ENCODE data around the gene THAP5.
"Not testable (repeated sequence)": the region's sequence is repeated elsewhere in the genome, so short reads cannot be mapped to it uniquely, and the experiment has no call there.

THAP5 gene

DNA sequence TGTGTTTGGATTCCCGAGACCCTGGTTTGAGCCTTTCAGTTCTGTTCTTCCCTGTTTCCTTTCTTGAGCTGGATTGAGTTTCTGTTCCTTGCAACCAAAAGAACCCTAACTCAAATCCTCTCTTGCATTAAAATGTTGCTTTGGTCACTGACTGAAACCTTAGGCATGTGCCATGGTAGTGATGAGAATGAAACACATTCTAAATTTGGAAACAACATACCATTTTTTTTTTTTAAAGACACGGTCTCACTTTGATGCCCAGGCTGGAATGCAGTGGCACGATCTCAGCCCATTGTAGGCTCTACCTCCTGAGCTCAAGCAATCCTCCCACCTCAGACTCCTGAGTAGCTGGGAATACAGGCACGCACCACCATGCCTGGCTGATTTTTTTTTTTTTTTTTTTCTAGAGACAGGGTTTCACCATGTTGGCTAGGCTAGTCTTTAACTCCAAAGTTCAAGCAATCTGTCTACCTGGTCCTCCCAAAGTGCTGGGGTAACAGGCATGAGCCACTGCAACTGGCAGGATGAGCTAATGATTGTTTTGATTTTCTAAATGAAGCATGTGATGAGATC, 8.4 kb downstream of the THAP5 start:
- peaks cover 16 to 19% of the 10 kb centered on the region in 2 donors for H3K9me3 Mint-ChIP-seq
- ATAC-seq: no peak
- no peaks in the 10 kb centered on the region for H3K27me3 Mint-ChIP-seq
- H3K4me3 Mint-ChIP-seq: no peak overlapping the region
- DNase-seq: no peak
- H3K4me1 Mint-ChIP-seq: peaks cover 6% of the 10 kb centered on the region
- no peak overlapping the region for H3K27ac Mint-ChIP-seq

DNA sequence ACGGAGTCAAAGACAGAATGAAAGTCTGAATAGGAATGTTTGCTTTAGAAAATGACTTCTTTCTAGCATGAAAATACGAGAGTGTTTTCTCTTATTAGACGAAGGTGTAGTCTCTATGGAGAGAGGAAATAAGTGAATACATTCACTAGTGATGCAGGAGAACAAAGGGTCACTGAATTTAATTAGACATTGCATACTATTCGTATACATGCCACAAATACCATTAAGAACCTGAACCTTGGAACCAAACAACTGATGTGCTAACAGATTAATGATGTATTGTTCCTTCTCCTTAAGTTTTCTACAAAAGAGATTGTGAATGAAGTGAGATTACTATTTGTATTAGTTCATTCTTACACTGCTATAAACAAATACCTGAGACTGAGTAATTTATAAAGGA, 10.3 kb downstream of the THAP5 start:
- H3K9me3 Mint-ChIP-seq: peaks cover 20 to 24% of the 10 kb centered on the region in 2 donors

DNA sequence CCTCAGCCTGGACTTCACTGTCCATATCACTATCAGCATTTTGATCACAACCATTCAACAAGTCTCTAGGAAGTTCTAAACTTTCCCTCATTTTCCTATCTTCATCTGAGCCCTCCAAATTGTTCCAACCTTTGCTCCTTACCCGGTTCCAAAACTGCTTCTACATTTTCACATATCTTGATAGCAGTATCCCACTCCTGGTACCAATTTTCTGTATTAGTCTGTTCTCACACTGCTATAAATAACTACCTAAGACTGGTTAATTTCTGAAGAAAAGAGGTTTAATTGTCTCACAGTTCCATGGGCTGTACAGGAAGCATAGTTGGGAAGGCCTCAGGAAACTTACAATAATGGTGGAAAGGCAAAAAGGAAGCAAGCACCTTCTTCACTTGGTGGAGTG, 11.9 kb downstream of the THAP5 start:
- DNase-seq (no peak), ATAC-seq (no peak)
- Mint-ChIP-seq H3K9me3 (peaks cover 20 to 24% of the 10 kb centered on the region in 2 donors), H3K27ac (no peak overlapping the region), H3K4me3 (no peak overlapping the region), H3K4me1 (no peaks in the 10 kb centered on the region), H3K27me3 (no peaks in the 10 kb centered on the region)

More for the DNA sequence above, 10.3 kb downstream of the THAP5 start:
- Mint-ChIP-seq H3K27me3 (no peaks in the 10 kb centered on the region), H3K4me1 (no peaks in the 10 kb centered on the region), H3K27ac (no peak overlapping the region), H3K4me3 (no peak overlapping the region)
- DNase-seq (no peak), ATAC-seq (no peak)

DNA sequence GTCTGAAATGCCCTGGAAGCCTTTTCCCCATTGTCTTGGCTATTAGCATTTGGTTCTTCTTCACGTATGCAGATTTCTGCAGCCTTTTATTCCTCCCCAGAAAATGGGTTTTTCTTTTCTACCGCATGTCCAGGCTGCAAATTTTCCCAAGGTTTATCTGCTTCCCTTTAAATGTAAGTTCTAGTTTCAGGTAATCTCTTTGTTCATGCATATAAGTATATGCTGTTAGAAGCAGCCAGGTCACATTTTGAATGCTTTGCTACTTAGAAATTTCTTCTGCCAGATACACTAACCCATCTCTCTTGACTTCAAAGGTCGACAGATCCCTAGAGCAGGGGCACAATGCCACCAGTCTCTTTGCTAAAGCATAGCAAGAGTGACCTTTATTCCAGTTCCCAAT, 12.3 kb downstream of the THAP5 start:
- ATAC-seq: no peak
- Mint-ChIP-seq H3K4me3 (no peak overlapping the region), H3K27ac (no peak overlapping the region), H3K4me1 (no peaks in the 10 kb centered on the region), H3K27me3 (no peaks in the 10 kb centered on the region), H3K9me3 (peaks cover 20 to 24% of the 10 kb centered on the region in 2 donors)
- DNase-seq: no peak

DNA sequence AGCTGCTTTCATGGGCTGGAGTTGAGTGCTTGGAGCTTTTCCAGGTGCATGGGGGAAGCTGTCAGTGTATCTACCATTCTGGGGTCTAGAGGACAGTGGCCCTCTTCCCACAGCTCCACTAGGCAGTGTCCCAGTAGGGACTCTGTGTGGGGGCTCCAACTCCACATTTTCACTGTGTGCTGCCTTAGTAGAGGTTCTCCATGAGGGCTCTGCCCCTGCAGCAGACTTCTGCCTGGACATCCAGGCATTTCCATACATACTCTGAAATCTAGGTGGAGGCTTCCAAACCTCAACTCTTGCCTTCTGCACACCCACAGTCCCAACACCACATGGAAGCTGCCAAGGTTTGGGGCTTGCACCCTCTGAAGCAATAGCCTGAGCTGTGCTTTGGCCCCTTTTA, 12.8 kb downstream of the THAP5 start:
- H3K27ac Mint-ChIP-seq, DNase-seq, H3K4me3 Mint-ChIP-seq, H3K4me1 Mint-ChIP-seq, H3K27me3 Mint-ChIP-seq, ATAC-seq: not testable (repeated sequence)
- H3K9me3 Mint-ChIP-seq: peaks cover 20 to 24% of the 10 kb centered on the region in 2 donors

DNA sequence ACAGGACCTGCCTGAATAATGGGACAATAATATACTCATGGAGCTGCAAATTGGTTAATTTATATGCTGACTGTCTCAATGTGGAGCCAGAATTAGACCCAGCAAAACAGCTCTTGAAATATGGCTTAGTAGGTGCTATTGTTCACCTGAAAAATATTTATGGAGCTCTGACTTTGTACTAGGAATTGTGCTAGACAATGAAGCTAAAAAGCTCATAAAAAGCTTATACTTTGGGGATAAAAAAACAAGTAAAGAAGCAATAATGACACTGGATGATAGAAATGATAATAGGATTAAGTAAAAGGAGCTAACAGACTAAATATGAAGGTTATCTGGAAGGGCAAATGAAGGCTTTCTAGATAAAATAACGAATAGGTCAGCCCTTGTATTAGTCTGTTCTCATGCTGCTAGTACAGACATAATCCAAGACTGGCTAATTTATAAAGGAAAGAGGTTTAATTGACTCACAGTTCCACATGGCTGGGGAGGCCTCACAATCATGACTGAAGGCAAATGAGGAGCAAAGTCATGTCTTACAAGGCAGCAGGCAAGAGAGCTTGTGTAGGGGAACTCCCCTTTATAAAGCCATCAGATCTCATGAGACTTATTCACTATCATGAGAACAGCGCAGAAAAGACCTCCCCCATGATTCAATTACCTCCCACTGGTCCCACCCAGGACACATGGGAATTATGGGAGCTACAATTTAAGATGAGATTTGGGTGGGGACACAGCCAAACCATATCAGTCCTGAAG, 21.2 kb downstream of the THAP5 start:
- H3K4me1 Mint-ChIP-seq, H3K27me3 Mint-ChIP-seq, DNase-seq, H3K27ac Mint-ChIP-seq, ATAC-seq, H3K9me3 Mint-ChIP-seq, H3K4me3 Mint-ChIP-seq: not testable (repeated sequence)

DNA sequence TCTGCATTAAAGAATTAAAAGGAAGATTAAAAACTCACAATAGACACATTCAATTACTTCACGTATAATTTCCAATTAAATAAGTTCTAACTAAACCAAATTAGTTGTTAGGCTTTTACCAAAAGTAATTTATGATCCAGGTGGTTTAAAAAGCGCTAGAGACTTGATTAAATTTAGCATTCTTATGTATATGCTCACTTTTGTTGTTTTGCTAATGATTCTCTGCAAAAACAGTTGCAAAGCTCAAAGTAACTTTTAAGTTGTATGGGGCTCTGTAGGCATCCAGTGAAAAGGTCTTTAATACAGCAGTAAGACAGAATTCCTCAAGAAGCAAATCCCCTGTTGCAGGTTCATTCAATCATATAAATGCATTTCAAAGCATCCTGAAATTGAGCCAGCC, 28.0 kb downstream of the THAP5 start:
- Mint-ChIP-seq H3K9me3 (no peaks in the 10 kb centered on the region), H3K27ac (no peak overlapping the region), H3K27me3 (no peaks in the 10 kb centered on the region), H3K4me3 (no peak overlapping the region), H3K4me1 (no peaks in the 10 kb centered on the region)
- ATAC-seq: no peak
- no peak for DNase-seq

DNA sequence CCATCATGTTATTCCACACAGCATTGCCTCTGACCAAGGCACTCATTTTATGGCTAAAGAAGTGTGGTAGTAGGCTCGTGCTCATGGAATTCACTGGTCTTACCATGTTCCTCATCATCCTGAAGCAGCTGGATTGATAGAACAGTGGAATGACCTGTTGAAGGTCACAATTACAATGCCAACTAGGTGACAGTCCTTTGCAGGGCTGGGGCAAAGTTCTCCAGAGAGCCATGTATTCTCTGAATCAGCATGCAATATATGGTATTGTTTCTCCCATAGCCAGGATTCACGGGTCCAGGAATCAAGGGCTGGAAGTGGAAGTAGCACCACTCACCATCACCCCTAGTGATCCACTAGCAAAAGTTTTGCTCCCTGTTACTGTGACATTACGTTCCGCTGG, 30.8 kb downstream of the THAP5 start:
- not testable (repeated sequence) for H3K4me1 Mint-ChIP-seq, ATAC-seq, DNase-seq, H3K27me3 Mint-ChIP-seq, H3K9me3 Mint-ChIP-seq, H3K27ac Mint-ChIP-seq, H3K4me3 Mint-ChIP-seq

DNA sequence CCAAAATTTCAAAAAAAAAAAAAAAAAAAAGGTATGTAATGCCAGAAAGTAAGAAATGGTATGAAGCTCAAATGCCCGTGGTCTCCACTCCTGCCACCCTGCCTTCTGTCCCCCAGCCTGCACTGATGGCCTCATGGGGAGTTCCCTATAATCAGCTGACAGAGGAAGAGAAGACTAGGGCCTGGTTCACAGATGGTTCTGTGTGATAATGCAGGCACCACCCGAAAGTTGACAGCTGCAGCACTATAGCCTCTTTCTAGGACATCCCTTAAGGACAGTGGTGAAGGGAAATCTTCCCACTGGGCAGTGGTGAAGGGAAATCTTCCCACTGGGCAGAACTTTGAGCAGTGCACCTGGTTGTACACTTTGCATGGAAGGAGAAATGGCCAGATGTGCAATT, 31.3 kb downstream of the THAP5 start:
- not testable (repeated sequence) for H3K4me3 Mint-ChIP-seq, DNase-seq, H3K27ac Mint-ChIP-seq, ATAC-seq, H3K27me3 Mint-ChIP-seq, H3K9me3 Mint-ChIP-seq, H3K4me1 Mint-ChIP-seq

DNA sequence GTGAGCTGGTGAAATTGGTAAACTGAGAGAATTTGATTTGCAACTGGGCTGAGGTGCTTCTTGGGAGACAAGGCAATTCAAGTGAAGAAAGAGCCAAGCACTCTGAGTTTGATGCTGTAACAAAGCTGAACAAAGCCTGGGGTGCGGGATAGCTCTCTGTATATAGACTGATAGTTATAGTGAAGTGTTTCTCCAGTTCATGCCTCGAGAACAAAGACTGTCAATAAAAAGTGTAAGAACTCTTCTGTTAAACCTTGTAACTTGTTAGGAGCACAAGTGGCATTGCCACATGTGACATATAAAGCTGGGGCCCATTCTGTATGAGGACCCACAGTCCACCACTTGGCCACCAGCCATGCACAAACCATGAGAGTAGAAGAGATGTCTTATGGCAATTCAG, 32.3 kb downstream of the THAP5 start:
- Mint-ChIP-seq H3K4me1 (no peaks in the 10 kb centered on the region), H3K9me3 (no peaks in the 10 kb centered on the region), H3K27ac (no peak overlapping the region), H3K4me3 (no peak overlapping the region), H3K27me3 (no peaks in the 10 kb centered on the region)
- ATAC-seq (no peak), DNase-seq (no peak)

DNA sequence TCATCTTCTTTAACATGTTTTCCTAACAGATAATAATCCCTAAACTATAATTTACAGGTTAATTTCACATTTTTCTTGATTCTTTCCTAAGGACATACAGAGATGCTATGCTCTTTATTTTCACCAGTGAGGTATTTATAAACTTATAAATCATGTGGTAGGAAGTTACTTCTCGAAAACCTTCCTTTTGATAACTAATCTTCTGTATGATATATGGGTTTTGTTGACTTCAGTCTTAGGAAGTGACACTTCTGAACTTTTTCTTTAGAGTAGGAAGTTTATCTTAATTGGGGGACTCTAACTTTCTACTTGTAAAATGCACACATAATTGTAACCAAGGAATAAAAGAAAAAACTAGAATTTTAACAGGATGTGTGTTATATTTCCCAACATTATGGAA, 33.8 kb downstream of the THAP5 start:
- Mint-ChIP-seq H3K27ac (no peak overlapping the region), H3K4me1 (no peaks in the 10 kb centered on the region), H3K9me3 (no peaks in the 10 kb centered on the region), H3K4me3 (no peak overlapping the region), H3K27me3 (no peaks in the 10 kb centered on the region)
- DNase-seq (no peak), ATAC-seq (no peak)

DNA sequence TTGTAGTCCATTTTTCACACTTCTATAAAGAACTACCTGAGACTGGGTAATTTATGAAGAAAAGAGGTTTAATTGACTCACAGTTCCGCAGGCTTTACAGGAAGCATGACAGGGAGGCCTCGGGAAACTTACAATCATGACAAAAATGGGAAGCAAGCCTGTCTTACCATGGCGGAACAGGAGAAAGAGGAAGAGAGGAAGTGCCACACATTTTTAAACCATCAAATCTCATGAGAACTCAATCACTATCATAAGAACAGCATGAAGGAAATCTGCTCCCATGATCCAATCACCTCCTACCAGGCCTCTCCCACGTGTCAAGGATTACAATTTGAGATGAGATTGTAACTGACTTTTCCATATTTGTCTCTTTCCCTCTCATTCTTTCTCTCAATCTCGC, 34.2 kb downstream of the THAP5 start:
- Mint-ChIP-seq H3K4me1 (no peaks in the 10 kb centered on the region), H3K27me3 (no peaks in the 10 kb centered on the region), H3K9me3 (no peaks in the 10 kb centered on the region), H3K27ac (no peak overlapping the region), H3K4me3 (no peak overlapping the region)
- DNase-seq: no peak
- ATAC-seq: no peak

DNA sequence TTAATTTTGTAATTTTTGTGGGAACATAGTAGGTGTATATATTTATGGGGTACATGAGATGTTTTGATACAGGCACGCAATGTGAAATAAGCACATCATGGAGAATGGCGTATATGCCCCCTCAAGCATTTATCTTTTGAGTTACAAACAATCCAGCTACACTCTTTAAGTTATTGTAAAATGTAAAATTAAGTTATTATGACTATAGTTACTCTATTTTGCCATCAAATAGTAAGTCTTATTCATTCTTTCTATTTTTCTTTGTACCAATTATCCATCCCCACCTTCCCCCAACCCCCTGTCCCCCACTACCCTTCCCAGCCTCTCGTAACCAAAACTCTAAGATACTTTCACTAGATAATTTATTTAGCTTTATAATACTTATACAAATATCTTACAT, 35.8 kb downstream of the THAP5 start:
- no peak for DNase-seq
- Mint-ChIP-seq H3K9me3 (no peaks in the 10 kb centered on the region), H3K4me1 (no peaks in the 10 kb centered on the region), H3K27ac (no peak overlapping the region), H3K4me3 (no peak overlapping the region), H3K27me3 (no peaks in the 10 kb centered on the region)
- ATAC-seq: no peak

DNA sequence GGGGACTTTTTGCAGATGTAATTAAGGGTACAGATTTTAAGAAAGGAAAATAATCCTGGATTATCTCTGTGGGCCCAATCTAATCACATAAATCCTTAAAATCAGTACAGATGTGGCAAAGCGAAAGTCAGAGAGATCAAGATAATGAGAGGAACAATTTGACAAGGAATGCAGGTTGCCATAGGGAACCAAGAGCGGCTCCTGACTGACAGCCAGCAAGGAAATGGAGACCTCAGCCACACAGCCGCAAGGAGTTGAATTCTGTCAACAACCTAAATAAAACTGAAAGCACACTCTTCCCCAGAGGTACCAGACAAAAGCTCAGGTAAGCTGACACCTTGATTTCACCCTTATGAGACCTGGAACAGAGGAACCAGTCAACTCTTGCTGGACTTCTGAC, 40.2 kb downstream of the THAP5 start:
- DNase-seq: no peak
- H3K4me1 Mint-ChIP-seq: peaks cover 15% of the 10 kb centered on the region
- no peak overlapping the region for H3K4me3 Mint-ChIP-seq
- no peak for ATAC-seq
- no peaks in the 10 kb centered on the region for H3K9me3 Mint-ChIP-seq
- no peaks in the 10 kb centered on the region for H3K27me3 Mint-ChIP-seq
- H3K27ac Mint-ChIP-seq: peak overlapping the region in 1 of 2 donors; percentile 16

DNA sequence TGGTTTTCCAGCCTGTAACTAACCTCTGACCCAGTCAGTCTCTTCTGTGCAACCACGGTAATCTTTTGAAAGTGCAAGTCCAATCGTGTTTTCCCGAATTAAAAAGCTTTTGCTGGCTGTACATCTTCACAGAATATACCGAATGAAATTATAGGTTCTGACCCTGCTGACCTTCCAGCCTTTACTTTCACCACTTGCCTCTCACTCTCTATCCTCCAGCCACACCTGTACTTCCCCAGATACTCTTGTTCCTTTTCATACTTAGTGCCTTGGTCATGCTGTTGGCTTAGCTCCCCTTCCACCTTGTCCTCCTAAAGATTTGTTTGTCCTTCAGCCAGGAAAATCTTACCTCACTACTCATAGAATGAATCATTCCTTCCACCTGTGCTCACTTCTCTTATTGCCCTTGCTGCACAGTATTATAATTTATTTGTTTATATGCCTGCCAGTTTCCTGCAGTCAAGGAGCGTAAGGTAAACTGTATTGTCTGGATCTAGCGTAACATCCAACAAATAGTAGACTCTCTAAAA, 41.3 kb downstream of the THAP5 start:
- Mint-ChIP-seq H3K4me3 (no peak overlapping the region), H3K27ac (peak overlapping the region in 1 of 2 donors; percentile 82), H3K4me1 (peaks cover 25% of the 10 kb centered on the region), H3K27me3 (no peaks in the 10 kb centered on the region), H3K9me3 (no peaks in the 10 kb centered on the region)
- no peak for DNase-seq
- ATAC-seq: no peak

DNA sequence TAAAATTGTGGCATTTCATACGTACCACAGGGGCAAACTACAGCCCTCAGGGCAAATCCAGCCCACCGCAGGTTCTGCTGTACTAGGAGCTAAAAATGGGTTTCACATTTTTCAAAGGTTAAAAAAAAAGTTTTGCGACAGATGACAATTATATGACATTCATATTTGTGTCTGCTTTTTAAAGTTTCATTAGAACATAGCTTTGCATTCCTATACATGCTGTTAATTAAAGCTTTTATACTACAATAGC, 42.8 kb downstream of the THAP5 start:
- Mint-ChIP-seq H3K27ac (peak overlapping the region; percentile 97 to 99), H3K4me1 (peaks cover 35% of the 10 kb centered on the region), H3K9me3 (no peaks in the 10 kb centered on the region), H3K4me3 (peak overlapping the region; percentile 95 to 98), H3K27me3 (no peaks in the 10 kb centered on the region)
- ATAC-seq (no peak), DNase-seq (no peak)
